IgD-negative memory B cell (primary cell): Measurements from ENCODE around the gene SORD. TPM values are rescaled to one million over a fixed set of nuclear protein-coding genes. Genes with fewer than 3 reads are reported as not detected.
"Not testable (repeated sequence)": the region's sequence is repeated elsewhere in the genome, so short reads cannot be mapped to it uniquely, and the experiment has no call there.

Source experiments
- H3K27ac Mint-ChIP-seq, 3 donors: one replicate each; pipeline ENCODE4 v1.8.0; 2020 to 2022; ENCODE audit warnings: mild to moderate bottlenecking in 3 of 3, mixed read lengths in 3 of 3, moderate library complexity in 1 of 3
- H3K27me3 Mint-ChIP-seq: one replicate; pipeline ENCODE4 v1.8.0; 2021; ENCODE audit warnings: mixed read lengths
- H3K36me3 Mint-ChIP-seq: one replicate; pipeline ENCODE4 v1.8.0; 2020; ENCODE audit warnings: mild to moderate bottlenecking, mixed read lengths
- H3K4me1 Mint-ChIP-seq, 3 donors: one replicate each; pipeline ENCODE4 v1.8.0; 2020 to 2022; ENCODE audit warnings: mixed read lengths in 3 of 3, mild to moderate bottlenecking in 1 of 3
- H3K4me3 Mint-ChIP-seq, 4 donors: one replicate each; pipeline ENCODE4 v1.8.0; 2020 to 2022; ENCODE audit warnings: mild to moderate bottlenecking in 4 of 4, mixed read lengths in 4 of 4, moderate library complexity in 3 of 4
- H3K9me3 Mint-ChIP-seq, 3 donors: one replicate each; pipeline ENCODE4 v1.8.0; 2020 to 2021; ENCODE audit warnings: mixed read lengths in 3 of 3, mild to moderate bottlenecking in 1 of 3
- polyA plus RNA-seq: library from polyadenylated mRNA; unstranded; fragments of 300-500 nt; fragmentation: Illumina TruSeq; gene quantifications from one replicate; pipeline ENCODE4 v1.2.3, GENCODE V29; 2021

SORD gene
- polyA plus RNA-seq, 1 donor from 2014 or later: 20.3 TPM

DNA sequence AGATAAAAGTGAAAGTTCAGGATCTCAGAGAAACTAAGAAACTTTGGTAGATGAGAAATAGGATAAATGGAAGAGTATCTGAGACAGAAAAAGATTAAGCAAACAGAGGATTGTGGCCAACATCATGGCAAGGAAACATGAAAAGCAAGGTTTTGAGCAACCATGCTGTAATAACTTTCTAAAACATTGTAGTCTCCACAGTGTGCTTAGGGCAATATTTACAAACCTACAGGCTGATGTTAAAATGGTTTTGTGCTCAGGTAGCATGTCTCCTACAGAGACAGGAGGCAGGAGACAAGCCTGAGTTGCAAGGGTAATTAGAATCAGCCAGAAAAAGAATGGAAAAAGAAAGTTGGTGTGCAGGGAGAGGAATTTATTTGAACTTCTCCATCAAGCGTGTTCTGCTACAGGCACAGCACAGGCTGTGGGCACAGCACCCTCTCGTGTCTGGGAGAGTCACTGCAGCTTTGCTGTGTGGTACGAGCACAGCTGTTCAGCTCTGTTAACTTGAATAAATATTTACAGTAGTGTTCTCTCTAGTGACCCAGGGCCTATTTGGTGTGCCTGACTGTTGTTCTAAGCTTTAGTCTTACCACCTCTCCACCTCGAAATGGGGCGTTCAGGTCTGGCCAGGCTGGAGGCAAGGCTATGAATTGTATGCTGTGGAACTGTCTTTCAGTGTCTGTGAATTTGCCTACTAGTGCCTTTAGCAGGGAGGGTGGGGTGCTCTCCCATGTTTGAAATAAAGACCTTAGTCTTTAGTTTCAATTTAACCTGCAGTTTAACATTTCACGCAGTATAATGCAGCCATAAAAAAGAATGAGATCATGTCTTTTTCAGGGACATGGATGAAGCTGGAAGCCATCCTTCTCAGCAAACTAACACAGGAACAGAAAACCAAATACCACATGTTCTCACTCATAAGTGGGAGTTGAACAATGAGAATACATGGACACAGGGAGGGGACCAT lies 14.1 kb downstream of the SORD start:
- Mint-ChIP-seq H3K4me3 (peak overlapping the region in 2 of 4 donors; percentile 71 to 75), H3K4me1 (peaks cover 12 to 16% (median 15%) of the 10 kb centered on the region in 3 donors), H3K27ac (peak overlapping the region in 2 of 3 donors; percentile 12 to 69)
- H3K27me3 Mint-ChIP-seq, H3K36me3 Mint-ChIP-seq, H3K9me3 Mint-ChIP-seq: not testable (repeated sequence)

DNA sequence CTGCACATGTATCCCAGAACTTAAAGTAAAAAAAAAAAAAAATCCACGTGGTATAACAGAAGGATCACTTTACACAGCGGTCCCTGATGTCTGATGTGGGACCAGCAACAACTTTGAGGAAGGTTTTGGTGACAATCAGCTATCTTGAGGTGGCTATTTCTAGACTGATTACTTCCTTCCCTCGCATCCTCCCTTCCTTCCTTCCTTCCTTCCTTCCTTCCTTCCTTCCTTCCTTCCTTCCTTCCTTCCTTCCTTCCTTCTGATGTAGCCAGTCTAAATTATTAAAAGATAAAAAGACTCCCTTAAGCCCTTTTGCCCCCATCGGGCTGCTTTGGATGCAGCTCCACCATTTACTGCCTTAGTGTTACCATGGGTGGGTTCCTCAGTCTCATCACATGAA lies 14.9 kb downstream of the SORD start:
- Mint-ChIP-seq H3K4me3 (peak overlapping the region in 2 of 4 donors; percentile 52 to 61), H3K4me1 (peaks cover 12 to 16% (median 15%) of the 10 kb centered on the region in 3 donors), H3K9me3 (no peaks in the 10 kb centered on the region), H3K27me3 (no peaks in the 10 kb centered on the region), H3K36me3 (peaks cover 3% of the 10 kb centered on the region), H3K27ac (no peak overlapping the region)

DNA sequence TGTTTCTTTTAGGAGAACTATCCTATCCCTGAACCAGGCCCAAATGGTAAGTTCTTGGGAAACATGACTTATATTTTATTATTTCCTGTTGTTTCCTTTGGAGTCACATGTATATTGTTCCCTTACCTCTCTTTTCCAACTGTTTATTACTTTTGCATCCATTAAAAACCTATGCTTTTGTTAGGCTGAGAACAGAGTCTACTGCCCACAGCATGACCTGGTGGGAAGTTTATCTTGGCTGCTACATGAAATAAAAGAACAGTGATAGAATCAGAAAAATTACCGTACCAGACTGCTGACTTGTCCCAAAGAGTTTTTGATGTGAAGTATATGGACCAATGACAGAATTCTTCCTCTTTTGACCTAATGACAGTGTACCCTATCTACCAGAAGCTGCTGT lies 17.4 kb downstream of the SORD start:
- H3K36me3 Mint-ChIP-seq, H3K27me3 Mint-ChIP-seq, H3K4me3 Mint-ChIP-seq, H3K9me3 Mint-ChIP-seq: not testable (repeated sequence)
- Mint-ChIP-seq H3K27ac (peak overlapping the region in 1 of 3 donors; percentile 12), H3K4me1 (peaks cover 13 to 21% (median 18%) of the 10 kb centered on the region in 3 donors)

DNA sequence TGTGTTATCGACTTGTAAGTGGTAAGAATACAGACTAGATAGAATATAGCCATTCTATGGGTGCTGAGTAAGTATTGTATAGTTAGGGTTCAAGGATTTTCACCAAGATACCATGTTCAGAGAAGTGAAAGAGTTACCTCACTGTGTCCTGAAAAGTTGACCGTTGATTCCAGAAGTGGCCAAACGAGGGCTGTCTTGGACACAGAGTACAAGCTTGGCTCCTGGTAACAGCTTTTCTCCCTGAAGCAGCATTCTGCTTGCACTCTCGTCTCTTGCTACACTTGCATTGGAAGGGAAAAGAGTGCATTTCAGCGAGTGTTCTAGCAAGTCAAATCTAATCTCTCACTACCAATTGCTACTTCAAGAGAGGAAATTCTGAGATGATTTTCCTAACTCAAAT lies 18.5 kb downstream of the SORD start:
- not testable (repeated sequence) for H3K36me3 Mint-ChIP-seq, H3K9me3 Mint-ChIP-seq, H3K27ac Mint-ChIP-seq, H3K4me3 Mint-ChIP-seq, H3K27me3 Mint-ChIP-seq
- H3K4me1 Mint-ChIP-seq: peaks cover 14 to 25% (median 16%) of the 10 kb centered on the region in 3 donors

DNA sequence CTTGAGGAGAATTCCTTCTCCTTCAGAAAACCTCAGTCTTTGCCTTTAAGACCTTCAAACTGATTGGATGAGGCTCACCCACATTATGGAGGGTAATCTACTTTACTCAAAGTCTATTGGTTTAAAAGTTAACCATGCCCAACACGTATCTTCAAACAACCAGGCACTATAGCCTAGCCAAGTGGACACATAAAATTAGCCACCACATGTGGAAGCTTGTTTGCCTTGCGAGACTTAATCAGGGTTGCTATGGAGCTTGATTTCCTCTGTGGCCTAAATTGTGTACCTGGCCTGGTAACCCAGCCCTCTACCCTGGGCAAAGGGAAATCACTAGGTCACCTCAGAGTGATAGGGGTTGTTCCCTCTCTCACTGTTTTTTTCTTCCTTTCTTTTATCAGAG lies 19.9 kb downstream of the SORD start:
- H3K4me3 Mint-ChIP-seq, H3K9me3 Mint-ChIP-seq, H3K27me3 Mint-ChIP-seq, H3K36me3 Mint-ChIP-seq, H3K27ac Mint-ChIP-seq: not testable (repeated sequence)
- peaks cover 5 to 16% (median 5%) of the 10 kb centered on the region in 3 donors for H3K4me1 Mint-ChIP-seq

DNA sequence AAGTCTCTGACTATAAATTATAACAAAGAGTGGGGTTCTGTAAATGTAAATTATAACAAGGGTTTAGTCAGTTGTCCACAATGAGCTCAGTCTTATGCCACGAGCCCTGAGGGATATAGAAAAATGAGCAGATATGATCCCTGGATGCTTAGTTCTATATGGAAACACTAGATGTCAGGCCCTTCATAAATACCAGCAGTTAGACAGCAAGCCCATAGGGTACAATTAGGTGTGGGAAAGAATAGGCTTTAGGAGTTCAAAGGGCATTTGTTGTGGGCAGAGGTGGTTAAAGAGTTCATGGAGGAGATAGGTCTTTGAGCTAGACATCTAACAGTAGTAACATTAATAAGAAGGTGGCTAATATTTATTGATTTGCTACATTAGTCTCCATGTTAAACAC lies 21.3 kb downstream of the SORD start:
- peaks cover 14 to 24% (median 17%) of the 10 kb centered on the region in 3 donors for H3K4me1 Mint-ChIP-seq
- not testable (repeated sequence) for H3K36me3 Mint-ChIP-seq, H3K27me3 Mint-ChIP-seq, H3K9me3 Mint-ChIP-seq, H3K4me3 Mint-ChIP-seq, H3K27ac Mint-ChIP-seq

DNA sequence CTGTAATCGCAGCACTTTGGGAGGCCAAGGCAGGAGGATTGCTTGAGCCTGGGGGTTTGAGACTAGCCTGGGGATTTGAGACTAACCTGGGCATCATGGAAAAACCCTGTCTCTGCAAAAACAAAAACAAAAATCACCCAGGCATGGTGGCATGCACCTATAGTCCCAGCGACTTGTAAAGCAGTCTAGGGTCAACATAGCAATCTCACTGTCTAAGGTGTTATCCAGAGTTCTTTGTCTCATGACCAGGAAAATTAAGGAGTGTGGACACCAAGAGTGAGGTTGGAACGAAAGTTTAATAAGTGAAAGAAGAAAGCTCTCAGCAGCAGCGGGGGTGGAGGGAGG lies 25.4 kb downstream of the SORD start:
- Mint-ChIP-seq H3K4me1 (peaks cover 14 to 27% (median 18%) of the 10 kb centered on the region in 3 donors), H3K4me3 (peak overlapping the region; percentile 68 to 95 (median 80)), H3K27ac (peak overlapping the region; percentile 88 to 99 (median 98))
- H3K27me3 Mint-ChIP-seq, H3K9me3 Mint-ChIP-seq, H3K36me3 Mint-ChIP-seq: not testable (repeated sequence)

DNA sequence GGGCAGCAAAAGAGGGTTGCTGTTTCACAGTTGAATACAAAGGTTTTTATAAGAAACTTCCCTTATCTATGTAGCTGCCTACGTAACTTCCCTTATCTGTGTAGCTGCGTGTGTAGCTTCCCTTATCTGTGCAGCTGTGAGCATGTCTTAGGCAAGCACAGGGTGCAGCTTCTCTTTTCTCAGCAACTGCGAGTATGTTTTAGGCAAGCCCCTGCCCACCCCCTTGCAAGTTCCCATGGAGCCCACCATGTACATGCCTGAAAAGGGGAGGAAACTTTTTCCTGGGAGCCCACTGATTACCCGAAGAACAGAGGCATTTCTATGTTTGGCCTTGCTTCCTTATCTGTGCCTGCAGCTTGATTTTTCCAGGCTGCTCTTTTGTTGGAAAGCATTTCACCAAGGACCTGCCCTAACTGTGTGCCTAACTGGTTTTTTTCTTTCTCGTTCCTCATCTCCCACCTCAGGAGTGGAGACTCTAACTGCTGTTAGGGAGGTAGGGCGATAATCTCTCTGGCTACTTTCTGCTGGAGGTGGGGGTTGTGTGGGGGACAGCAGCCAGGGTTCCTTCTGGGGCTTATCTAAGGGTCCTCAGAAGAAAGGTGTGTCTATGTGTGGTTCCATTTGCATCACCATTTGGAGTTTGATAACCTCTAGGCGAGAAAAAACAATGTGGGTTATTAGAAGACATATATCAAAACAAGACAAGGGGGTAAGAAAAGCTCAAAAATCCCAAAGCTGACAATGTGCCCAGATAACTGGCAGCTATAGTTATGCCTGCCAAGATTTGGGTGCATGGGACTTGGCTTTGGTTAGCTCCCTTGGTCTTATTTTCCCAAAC lies 26.0 kb downstream of the SORD start:
- H3K27ac Mint-ChIP-seq: peak overlapping the region; percentile 88 to 99 (median 98)
- peaks cover 14 to 27% (median 18%) of the 10 kb centered on the region in 3 donors for H3K4me1 Mint-ChIP-seq
- H3K9me3 Mint-ChIP-seq: no peaks in the 10 kb centered on the region
- H3K4me3 Mint-ChIP-seq: peak overlapping the region; percentile 68 to 95 (median 80)
- H3K27me3 Mint-ChIP-seq: no peaks in the 10 kb centered on the region
- no peaks in the 10 kb centered on the region for H3K36me3 Mint-ChIP-seq

DNA sequence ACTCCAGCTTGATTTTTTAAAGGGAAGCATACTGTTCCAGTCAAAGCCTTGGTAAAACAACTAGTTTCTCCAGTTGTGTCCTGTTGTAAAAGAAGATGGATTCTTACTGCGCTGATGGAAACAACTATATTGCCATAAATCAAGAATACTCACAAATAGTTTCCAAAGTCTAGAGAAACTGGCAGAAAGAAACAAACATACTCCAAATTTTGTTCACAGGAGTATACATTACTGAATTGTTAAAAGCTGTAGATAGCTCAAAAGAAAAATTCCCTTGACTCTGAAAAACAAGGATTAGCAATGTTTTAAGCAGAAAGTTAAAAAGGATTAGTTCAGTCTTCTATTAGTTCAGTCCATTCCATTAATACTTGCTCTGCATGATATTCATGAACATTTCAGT lies 27.6 kb downstream of the SORD start:
- Mint-ChIP-seq H3K36me3 (no peaks in the 10 kb centered on the region), H3K4me1 (peaks cover 12 to 19% (median 14%) of the 10 kb centered on the region in 3 donors), H3K4me3 (peak overlapping the region in 1 of 4 donors; percentile 17), H3K9me3 (no peaks in the 10 kb centered on the region), H3K27ac (no peak overlapping the region), H3K27me3 (no peaks in the 10 kb centered on the region)

DNA sequence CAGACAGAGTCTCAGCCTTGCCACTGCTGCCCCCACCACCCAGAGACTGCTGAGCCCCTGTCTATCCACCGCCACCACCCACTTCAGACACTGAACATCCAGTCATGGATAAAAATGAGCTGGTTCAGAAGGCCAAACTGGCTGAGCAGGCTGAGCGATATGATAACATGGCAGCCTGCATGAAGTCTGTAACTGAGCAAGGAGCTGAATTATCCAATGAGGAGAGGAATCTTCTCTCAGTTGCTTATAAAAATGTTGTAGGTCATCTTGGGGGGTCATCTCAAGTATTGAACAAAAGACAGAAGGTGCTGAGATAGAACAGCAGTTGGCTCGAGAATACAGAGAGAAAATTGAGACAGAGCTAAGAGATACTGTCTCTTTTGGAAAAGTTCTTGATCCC lies 29.7 kb downstream of the SORD start:
- H3K27me3 Mint-ChIP-seq, H3K9me3 Mint-ChIP-seq, H3K4me3 Mint-ChIP-seq, H3K36me3 Mint-ChIP-seq: not testable (repeated sequence)
- Mint-ChIP-seq H3K4me1 (peaks cover 12 to 17% (median 13%) of the 10 kb centered on the region in 3 donors), H3K27ac (peak overlapping the region in 1 of 3 donors; percentile 84)

DNA sequence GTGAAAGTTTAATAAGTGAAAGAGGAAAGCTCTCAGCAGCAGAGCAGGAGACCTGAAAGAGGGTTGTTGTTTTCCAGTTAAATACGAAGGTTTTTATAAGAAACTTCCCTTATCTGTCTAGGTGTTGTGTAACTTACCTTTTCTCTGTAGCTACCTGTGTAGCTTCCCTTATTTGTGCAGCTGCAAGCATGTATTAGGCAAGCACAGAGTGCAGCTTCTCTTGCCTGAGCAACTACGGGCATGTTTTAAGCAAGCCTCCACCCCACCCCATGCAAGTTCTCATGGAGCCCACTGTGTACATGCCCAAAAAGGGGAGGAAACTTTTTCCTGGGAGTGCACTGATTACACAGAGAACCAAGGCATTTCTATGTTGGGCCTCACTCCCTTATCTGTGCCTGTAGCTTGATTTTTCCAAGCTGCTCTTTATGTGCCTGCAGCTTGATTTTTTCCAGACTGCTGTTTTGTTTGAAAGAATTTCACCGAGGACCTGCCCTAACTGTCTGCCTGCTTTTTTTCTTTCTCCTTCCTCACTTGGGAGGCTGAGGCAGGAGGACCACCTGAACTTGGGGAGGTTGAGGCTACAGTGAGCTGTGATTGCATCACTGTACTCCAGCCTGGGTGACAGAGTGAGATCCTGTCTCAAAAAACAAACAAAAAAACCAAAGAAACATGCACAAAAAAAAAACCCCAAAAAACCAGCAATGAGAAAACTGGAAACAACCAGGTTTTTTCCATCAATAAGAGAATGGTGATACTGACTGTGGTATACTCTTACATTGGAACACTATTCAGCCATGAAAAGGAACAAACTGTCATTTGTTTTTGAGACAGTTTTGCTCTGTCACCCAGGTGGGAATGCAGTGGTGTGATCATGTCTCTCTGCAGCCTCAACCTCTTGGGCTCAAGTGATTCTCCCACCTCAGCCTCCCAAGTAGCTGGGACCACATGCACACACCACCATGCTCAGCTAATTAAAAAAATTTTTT lies 36.0 kb downstream of the SORD start:
- H3K27ac Mint-ChIP-seq, H3K27me3 Mint-ChIP-seq, H3K9me3 Mint-ChIP-seq: not testable (repeated sequence)
- H3K4me1 Mint-ChIP-seq: peaks cover 7 to 14% (median 9%) of the 10 kb centered on the region in 3 donors
- peaks cover 13% of the 10 kb centered on the region for H3K36me3 Mint-ChIP-seq
- peak overlapping the region in 1 of 4 donors; percentile 39 for H3K4me3 Mint-ChIP-seq

DNA sequence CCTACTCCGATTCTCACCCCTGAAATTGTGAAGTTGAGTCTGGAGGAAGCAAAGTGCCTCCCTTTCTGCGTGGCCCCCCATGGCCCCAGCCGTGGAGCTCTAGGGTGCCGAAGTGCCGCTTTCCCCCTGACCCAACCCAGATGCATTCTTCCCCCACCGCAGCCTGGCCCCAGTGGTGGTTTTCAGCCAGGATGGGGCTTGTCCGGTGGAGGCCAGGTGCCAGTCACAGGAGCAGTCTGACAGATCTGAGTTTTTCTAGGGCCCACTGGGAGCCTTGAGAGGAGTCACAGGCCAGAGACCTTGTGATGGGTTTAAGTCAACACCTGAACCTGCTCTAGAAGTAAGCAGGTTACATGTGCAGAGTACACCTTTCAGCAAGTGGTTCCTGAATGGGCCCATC lies 39.3 kb downstream of the SORD start:
- H3K9me3 Mint-ChIP-seq, H3K4me3 Mint-ChIP-seq, H3K27me3 Mint-ChIP-seq, H3K27ac Mint-ChIP-seq: not testable (repeated sequence)
- peaks cover 13% of the 10 kb centered on the region for H3K36me3 Mint-ChIP-seq
- peaks cover 7 to 14% (median 9%) of the 10 kb centered on the region in 3 donors for H3K4me1 Mint-ChIP-seq

DNA sequence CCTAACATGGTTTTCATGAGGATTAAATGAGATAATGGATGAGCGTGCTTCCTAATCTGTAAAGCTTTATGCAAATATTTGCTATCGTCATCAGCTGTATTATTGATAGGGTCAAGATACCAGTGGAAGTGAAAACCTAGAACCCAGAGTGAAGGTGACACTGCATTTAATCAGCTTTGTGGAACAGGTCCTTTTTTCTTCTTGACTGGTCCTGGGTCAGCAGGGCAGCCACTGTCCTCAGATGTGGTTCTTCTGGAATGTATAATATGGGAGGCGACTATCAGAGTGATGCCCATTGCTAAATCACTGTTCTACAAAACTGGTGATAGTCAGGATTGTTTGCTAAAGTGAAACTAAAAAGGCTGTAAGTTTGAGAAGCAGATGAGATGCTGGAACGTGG lies 41.4 kb downstream of the SORD start:
- Mint-ChIP-seq H3K27me3 (no peaks in the 10 kb centered on the region), H3K27ac (no peak overlapping the region), H3K4me1 (peaks cover 6 to 14% (median 7%) of the 10 kb centered on the region in 3 donors), H3K9me3 (no peaks in the 10 kb centered on the region), H3K36me3 (peaks cover 8% of the 10 kb centered on the region), H3K4me3 (no peak overlapping the region)

DNA sequence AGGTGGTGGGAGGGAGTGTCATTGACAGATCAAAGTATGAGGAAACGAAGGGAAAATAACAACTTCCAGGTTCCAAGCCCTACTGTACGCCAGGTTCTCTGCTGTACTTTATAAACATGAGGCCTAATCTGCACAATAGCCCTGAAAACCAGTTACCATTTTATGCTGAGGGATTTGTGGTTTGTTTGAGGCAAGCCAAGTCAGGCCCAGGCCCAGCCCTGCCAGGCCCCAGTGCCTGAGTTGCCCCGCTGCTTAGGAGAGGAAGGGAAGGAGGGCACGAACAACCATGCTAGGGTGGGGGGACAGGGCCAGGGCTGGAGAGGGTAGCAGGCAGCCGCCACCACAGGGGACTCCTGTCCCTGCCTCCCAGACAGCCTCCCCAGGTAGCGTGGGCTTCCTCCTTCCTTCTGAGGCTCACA lies 47.0 kb downstream of the SORD start:
- not testable (repeated sequence) for H3K4me1 Mint-ChIP-seq, H3K36me3 Mint-ChIP-seq, H3K4me3 Mint-ChIP-seq, H3K9me3 Mint-ChIP-seq, H3K27ac Mint-ChIP-seq, H3K27me3 Mint-ChIP-seq
